ENCODE data around the gene KCNIP4.

The KCNIP4 gene

GRCh38 chr4:20829617-20830357 lies 1118.8 kb downstream of the KCNIP4 start:
- Histone ChIP-seq H3K4me3 (replicated peaks; ENCODE audit: insufficient read depth, low read length) (no peak overlapping the region), H3K27ac (replicated peaks) (no peak overlapping the region), H3K27me3 (ENCODE audit: insufficient read depth, poor library complexity, severe bottlenecking) (no peaks in the 10 kb centered on the region)
- TF ChIP-seq REST (IDR thresholded peaks at IDR 0.05; ENCODE audit: insufficient replicate concordance, low read depth) (no peak), CTCF (IDR thresholded peaks at IDR 0.05; ENCODE audit: insufficient read depth, low read length) (no peak), SPI1 (IDR thresholded peaks at IDR 0.05; ENCODE audit: borderline replicate concordance, low read depth) (no peak), POLR2AphosphoS5 (IDR thresholded peaks at IDR 0.05; ENCODE audit: low read depth) (no peak), GABPA (IDR thresholded peaks at IDR 0.05; ENCODE audit: low read depth) (no peak)
- no peak for DNase-seq (ENCODE audit: low read depth in 1 of 2, low spot score in 1 of 2)

- no peak for DNase-seq (ENCODE audit: low read depth in 1 of 2, low spot score in 1 of 2)
- TF ChIP-seq POLR2AphosphoS5 (IDR thresholded peaks at IDR 0.05; ENCODE audit: low read depth) (no peak), CTCF (IDR thresholded peaks at IDR 0.05; ENCODE audit: insufficient read depth, low read length) (no peak), REST (IDR thresholded peaks at IDR 0.05; ENCODE audit: insufficient replicate concordance, low read depth) (no peak)
- no peaks in the 10 kb centered on the region for H3K27me3 ChIP-seq (ENCODE audit: insufficient read depth, poor library complexity, severe bottlenecking)
- no peak overlapping the region for H3K4me3 ChIP-seq (replicated peaks; ENCODE audit: insufficient read depth, low read length)
- H3K27ac ChIP-seq (replicated peaks), result no peak overlapping the region
Measured at GRCh38 chr4:20825505-20825904, 1123.1 kb downstream of the KCNIP4 start.

- H3K27me3 ChIP-seq (ENCODE audit: insufficient read depth, poor library complexity, severe bottlenecking), result peaks cover 3% of the 10 kb centered on the region
- no peak overlapping the region for H3K4me3 ChIP-seq (replicated peaks; ENCODE audit: insufficient read depth, low read length)
- H3K27ac ChIP-seq (replicated peaks), result no peak overlapping the region
- no peak for TF ChIP-seq POLR2AphosphoS5 (IDR thresholded peaks at IDR 0.05; ENCODE audit: low read depth)
- TF ChIP-seq SPI1 (IDR thresholded peaks at IDR 0.05; ENCODE audit: borderline replicate concordance, low read depth), result no peak
- no peak for TF ChIP-seq REST (IDR thresholded peaks at IDR 0.05; ENCODE audit: insufficient replicate concordance, low read depth)
- no peak for TF ChIP-seq GABPA (IDR thresholded peaks at IDR 0.05; ENCODE audit: low read depth)
- no peak for DNase-seq (ENCODE audit: low read depth in 1 of 2, low spot score in 1 of 2)
Measured at GRCh38 chr4:20816287-20816686, 1132.3 kb downstream of the KCNIP4 start.

Measured in HL-60 (cell line).